ENCODE measurements around the gene PRB4.

GRCh38 chr12:11310336-11310735 is at the start of gene PRB4:
- TF ChIP-seq MXI1 (conservative IDR thresholded peaks at IDR 0.05; ENCODE audit: poor library complexity, severe bottlenecking) (no peak), EZH2 (IDR thresholded peaks at IDR 0.05; ENCODE audit: borderline replicate concordance, insufficient read depth, low read length, poor library complexity, severe bottlenecking) (no peak)

Measured in neural cell (in vitro differentiated cells).